Measurements from ENCODE around the gene MIOX. TPM values are rescaled to one million over a fixed set of nuclear protein-coding genes. Genes with fewer than 3 reads are reported as not detected.

The MIOX gene
- total and polyA plus RNA-seq, 2 experiments from 2014 or later: not detected

- TF ChIP-seq EZH2 (IDR thresholded peaks at IDR 0.05; ENCODE audit: low read depth, unreplicated experiment): no peak
- Mint-ChIP-seq H3K27ac (no peak overlapping the region), H3K27me3 (ENCODE audit: insufficient read depth, low read depth, poor library complexity) (peaks cover 4% of the 10 kb centered on the region), H3K4me3 (no peak overlapping the region), H3K4me1 (peaks cover 10% of the 10 kb centered on the region), H3K9me3 (no peaks in the 10 kb centered on the region; the same call in 2 of the 3 replicates), H3K36me3 (ENCODE audit: low read depth) (peaks cover 2% of the 10 kb centered on the region; the same call in 2 of the 3 replicates)
- H3K4me3 ChIP-seq: no peak overlapping the region
- peaks cover 7% of the 10 kb centered on the region for H3K4me1 ChIP-seq (ENCODE audit: insufficient read depth)
- ATAC-seq: no peak
- peaks cover 36% of the 10 kb centered on the region for H4K20me1 ChIP-seq (replicated peaks; ENCODE audit: insufficient read depth)
- no peaks in the 10 kb centered on the region for H3K27me3 ChIP-seq (ENCODE audit: insufficient read depth)
- DNase-seq (ENCODE audit: low spot score): no peak
- H2AFZ ChIP-seq: no peak overlapping the region
- 0 out of 2 replicates have a peak, but pooled peaks cover 6% of the 10 kb centered on the region for H3F3A ChIP-seq (replicated peaks; ENCODE audit: low read depth)
- H3K36me3 ChIP-seq (ENCODE audit: insufficient read depth): no peaks in the 10 kb centered on the region
- peaks cover 66% of the 10 kb centered on the region for H3K79me2 ChIP-seq (replicated peaks; ENCODE audit: insufficient read depth)
- H3K9me2 ChIP-seq (ENCODE audit: insufficient read depth): no peaks in the 10 kb centered on the region
- no peak overlapping the region for H3K27ac ChIP-seq (ENCODE audit: low read depth)
- H3K4me2 ChIP-seq: no peak overlapping the region
Measured at GRCh38 chr22:50513175-50513574, 26.5 kb downstream of the MIOX start.

DNA sequence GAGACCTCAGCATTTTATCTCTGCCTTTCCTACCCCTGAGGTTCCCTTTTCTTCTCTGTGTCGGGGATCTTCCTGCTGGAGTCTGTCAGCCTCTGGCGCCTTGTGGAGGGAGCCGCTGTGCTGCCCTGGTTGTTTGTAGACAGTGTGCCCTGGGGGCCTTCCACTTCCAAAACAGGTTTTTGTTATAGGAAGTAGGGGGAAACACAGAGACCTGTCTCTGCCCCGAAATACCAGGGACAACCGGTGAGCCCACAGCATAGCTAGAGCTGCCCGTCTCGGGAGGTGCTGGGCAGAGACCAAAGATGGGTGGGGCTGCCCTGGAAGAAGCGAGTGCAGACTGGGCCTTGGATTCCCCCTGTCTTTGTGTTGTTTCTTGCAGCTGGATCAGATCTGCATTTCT, 29.4 kb downstream of the MIOX start:
- Histone ChIP-seq H3K4me2 (no peak overlapping the region), H4K20me1 (replicated peaks; ENCODE audit: insufficient read depth) (peaks cover 17% of the 10 kb centered on the region; the same call in 1 of the 2 replicates), H2AFZ (no peak overlapping the region), H3K79me2 (replicated peaks; ENCODE audit: insufficient read depth) (peaks cover 38% of the 10 kb centered on the region), H3K27ac (ENCODE audit: low read depth) (no peak overlapping the region), H3K27me3 (ENCODE audit: insufficient read depth) (no peaks in the 10 kb centered on the region), H3K4me1 (ENCODE audit: insufficient read depth) (no peaks in the 10 kb centered on the region), H3K9me2 (ENCODE audit: insufficient read depth) (no peaks in the 10 kb centered on the region), H3K4me3 (no peak overlapping the region), H3F3A (replicated peaks; ENCODE audit: low read depth) (no peaks in the 10 kb centered on the region), H3K36me3 (ENCODE audit: insufficient read depth) (no peaks in the 10 kb centered on the region; the same call in 1 of the 2 replicates)
- no peak for DNase-seq (ENCODE audit: low spot score)
- H3K9me3 Mint-ChIP-seq: no peaks in the 10 kb centered on the region; the same call in 2 of the 3 replicates
- no peak overlapping the region for H3K27ac Mint-ChIP-seq
- no peaks in the 10 kb centered on the region; the same call in 2 of the 3 replicates for H3K4me1 Mint-ChIP-seq
- peaks cover 13% of the 10 kb centered on the region for H3K36me3 Mint-ChIP-seq (ENCODE audit: low read depth)
- H3K4me3 Mint-ChIP-seq: no peak overlapping the region
- TF ChIP-seq ZNF331 (CRISPR knock-in tag; IDR thresholded peaks at IDR 0.05; ENCODE audit: low read depth) (no peak), NANOG (IDR thresholded peaks at IDR 0.05; ENCODE audit: borderline replicate concordance) (no peak), ETS1 (IDR thresholded peaks at IDR 0.05) (no peak), EZH2phosphoT487 (IDR thresholded peaks at IDR 0.05; ENCODE audit: unreplicated experiment) (no peak), EZH2 (IDR thresholded peaks at IDR 0.05; ENCODE audit: low read depth, unreplicated experiment) (no peak)
- TF ChIP-seq, protein P1, sequence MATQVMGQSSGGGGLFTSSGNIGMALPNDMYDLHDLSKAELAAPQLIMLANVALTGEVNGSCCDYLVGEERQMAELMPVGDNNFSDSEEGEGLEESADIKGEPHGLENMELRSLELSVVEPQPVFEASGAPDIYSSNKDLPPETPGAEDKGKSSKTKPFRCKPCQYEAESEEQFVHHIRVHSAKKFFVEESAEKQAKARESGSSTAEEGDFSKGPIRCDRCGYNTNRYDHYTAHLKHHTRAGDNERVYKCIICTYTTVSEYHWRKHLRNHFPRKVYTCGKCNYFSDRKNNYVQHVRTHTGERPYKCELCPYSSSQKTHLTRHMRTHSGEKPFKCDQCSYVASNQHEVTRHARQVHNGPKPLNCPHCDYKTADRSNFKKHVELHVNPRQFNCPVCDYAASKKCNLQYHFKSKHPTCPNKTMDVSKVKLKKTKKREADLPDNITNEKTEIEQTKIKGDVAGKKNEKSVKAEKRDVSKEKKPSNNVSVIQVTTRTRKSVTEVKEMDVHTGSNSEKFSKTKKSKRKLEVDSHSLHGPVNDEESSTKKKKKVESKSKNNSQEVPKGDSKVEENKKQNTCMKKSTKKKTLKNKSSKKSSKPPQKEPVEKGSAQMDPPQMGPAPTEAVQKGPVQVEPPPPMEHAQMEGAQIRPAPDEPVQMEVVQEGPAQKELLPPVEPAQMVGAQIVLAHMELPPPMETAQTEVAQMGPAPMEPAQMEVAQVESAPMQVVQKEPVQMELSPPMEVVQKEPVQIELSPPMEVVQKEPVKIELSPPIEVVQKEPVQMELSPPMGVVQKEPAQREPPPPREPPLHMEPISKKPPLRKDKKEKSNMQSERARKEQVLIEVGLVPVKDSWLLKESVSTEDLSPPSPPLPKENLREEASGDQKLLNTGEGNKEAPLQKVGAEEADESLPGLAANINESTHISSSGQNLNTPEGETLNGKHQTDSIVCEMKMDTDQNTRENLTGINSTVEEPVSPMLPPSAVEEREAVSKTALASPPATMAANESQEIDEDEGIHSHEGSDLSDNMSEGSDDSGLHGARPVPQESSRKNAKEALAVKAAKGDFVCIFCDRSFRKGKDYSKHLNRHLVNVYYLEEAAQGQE (IDR thresholded peaks at IDR 0.05; ENCODE audit: unreplicated experiment): no peak
- TF ChIP-seq, protein P2, sequence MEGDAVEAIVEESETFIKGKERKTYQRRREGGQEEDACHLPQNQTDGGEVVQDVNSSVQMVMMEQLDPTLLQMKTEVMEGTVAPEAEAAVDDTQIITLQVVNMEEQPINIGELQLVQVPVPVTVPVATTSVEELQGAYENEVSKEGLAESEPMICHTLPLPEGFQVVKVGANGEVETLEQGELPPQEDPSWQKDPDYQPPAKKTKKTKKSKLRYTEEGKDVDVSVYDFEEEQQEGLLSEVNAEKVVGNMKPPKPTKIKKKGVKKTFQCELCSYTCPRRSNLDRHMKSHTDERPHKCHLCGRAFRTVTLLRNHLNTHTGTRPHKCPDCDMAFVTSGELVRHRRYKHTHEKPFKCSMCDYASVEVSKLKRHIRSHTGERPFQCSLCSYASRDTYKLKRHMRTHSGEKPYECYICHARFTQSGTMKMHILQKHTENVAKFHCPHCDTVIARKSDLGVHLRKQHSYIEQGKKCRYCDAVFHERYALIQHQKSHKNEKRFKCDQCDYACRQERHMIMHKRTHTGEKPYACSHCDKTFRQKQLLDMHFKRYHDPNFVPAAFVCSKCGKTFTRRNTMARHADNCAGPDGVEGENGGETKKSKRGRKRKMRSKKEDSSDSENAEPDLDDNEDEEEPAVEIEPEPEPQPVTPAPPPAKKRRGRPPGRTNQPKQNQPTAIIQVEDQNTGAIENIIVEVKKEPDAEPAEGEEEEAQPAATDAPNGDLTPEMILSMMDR (conservative IDR thresholded peaks at IDR 0.05; ENCODE audit: low read depth in 2 of 2): no peak
- ATAC-seq: no peak
- peaks cover 8% of the 10 kb centered on the region for H3K27me3 Mint-ChIP-seq (ENCODE audit: insufficient read depth, low read depth, poor library complexity)
